Measurements from ENCODE around the gene ZNF648.

- TF ChIP-seq CTCF (IDR thresholded peaks at IDR 0.05) (no peak), ZFX (IDR thresholded peaks at IDR 0.05; ENCODE audit: borderline replicate concordance) (no peak)
Observed at GRCh38 chr1:182041615-182042014, 19.9 kb downstream of the ZNF648 start.

Data from 22Rv1 (cell line).